Tibial nerve (tissue), 3 donors: ENCODE results near the gene IRX2.

Experiments
- POLR2A ChIP-seq, 2 donors: fragments of 450-650 bp; IDR thresholded peaks; one replicate each; pipeline ENCODE4 v1.6.1; 2017; ENCODE audit warnings: antibody characterized with exemption in 2 of 2, mild to moderate bottlenecking in 2 of 2, moderate library complexity in 2 of 2
- TF ChIP-seq, protein P1 (sequence below), 5 experiments: fragments of 200-600 bp in 3 of 5; fragments of 450-650 bp in 2 of 5; sonication (generic) in 3 of 5; IDR thresholded peaks; one replicate each; pipeline ENCODE4 v1.5.1; 2016 to 2019; ENCODE audit warnings: antibody characterized with exemption in 5 of 5, mild to moderate bottlenecking in 3 of 5, moderate library complexity in 2 of 5

DNA sequence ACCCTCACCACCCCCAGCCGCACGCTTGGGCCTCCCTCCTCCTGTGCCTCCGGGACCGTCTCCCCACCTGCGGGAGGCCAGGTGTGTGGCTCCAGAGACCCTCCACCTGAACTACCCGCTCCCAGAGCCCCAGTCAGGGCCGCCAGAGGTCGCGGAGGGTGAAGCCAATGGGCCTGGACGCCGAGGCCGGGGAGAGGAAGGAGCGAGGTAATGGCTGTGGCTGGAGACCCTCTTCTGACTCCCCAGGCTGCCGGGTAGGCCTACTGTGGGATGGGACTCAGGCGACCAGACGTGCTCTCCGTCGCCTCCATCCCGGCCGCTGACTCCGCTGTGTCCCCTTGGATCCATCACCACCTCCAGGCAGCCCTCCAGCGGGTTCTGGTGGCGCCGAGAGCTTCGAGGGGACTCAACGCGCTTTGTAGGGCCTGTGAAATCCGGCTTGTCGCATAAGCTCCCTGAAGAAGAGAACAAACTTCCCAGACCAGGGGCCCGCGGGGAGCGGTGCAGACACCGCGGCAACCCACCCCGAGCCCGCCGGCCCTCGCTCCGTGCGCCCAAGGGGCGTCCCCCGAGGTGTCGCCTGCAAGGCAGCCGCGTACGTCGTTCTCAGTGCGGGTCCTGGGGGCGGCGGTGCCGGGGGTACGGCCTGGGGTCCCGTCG is 12.6 kb downstream of the IRX2 start:
- TF ChIP-seq, protein P1, sequence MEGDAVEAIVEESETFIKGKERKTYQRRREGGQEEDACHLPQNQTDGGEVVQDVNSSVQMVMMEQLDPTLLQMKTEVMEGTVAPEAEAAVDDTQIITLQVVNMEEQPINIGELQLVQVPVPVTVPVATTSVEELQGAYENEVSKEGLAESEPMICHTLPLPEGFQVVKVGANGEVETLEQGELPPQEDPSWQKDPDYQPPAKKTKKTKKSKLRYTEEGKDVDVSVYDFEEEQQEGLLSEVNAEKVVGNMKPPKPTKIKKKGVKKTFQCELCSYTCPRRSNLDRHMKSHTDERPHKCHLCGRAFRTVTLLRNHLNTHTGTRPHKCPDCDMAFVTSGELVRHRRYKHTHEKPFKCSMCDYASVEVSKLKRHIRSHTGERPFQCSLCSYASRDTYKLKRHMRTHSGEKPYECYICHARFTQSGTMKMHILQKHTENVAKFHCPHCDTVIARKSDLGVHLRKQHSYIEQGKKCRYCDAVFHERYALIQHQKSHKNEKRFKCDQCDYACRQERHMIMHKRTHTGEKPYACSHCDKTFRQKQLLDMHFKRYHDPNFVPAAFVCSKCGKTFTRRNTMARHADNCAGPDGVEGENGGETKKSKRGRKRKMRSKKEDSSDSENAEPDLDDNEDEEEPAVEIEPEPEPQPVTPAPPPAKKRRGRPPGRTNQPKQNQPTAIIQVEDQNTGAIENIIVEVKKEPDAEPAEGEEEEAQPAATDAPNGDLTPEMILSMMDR (IDR thresholded peaks at IDR 0.05): no peak
- TF ChIP-seq POLR2A (IDR thresholded peaks at IDR 0.05): no peak
